MM.1S (cell line): Measurements from ENCODE around the gene LRRC4B.

Experiments
- CTCF ChIP-seq: fragments of 300-600 bp; sonication (generic); IDR thresholded peaks from 2 replicates; pipeline ENCODE4 v1.5.1; 2016; ENCODE audit warnings: antibody characterized with exemption, low read length, mixed read lengths
- EZH2phosphoT487 ChIP-seq: fragments of 300-600 bp; sonication (generic); IDR thresholded peaks from 2 replicates; pipeline ENCODE4 v1.6.1; 2018; ENCODE audit warnings: antibody characterized with exemption, low read length

GRCh38 chr19:50563597-50563996 lies 4.6 kb downstream of the LRRC4B start:
- TF ChIP-seq CTCF (no peak), EZH2phosphoT487 (no peak)
